ENCODE measurements around the gene ARFGAP1.

GRCh38 chr20:63310265-63310991, 37.8 kb downstream of the ARFGAP1 start:
- TF ChIP-seq SUZ12 (IDR thresholded peaks at IDR 0.05) (no peak), CTBP1 (IDR thresholded peaks at IDR 0.05; ENCODE audit: borderline replicate concordance) (no peak)
